WTC11 (cell line): ENCODE measurements around the gene SHROOM3. TPM values are rescaled to one million over a fixed set of nuclear protein-coding genes. Genes with fewer than 3 reads are reported as not detected.

ENCODE experiments used
- ATAC-seq: fragments of 200-7000 bp; cut with Tn5 transposase; 2 replicates; pipeline ENCODE4 v1.10.0; 2021; ENCODE audit warnings: mild to moderate bottlenecking, moderate library complexity
- CTCF ChIA-PET: fragments of 300-600 bp; sonication (Branson Sonifier 250); formaldehyde crosslinking; loops from one replicate; lab custom pipeline; 2021; ENCODE audit warnings: antibody characterized with exemption; lab: Charles Lee
- POLR2A ChIA-PET: fragments of 350-600 bp; sonication (Branson Sonifier 250); formaldehyde crosslinking; loops from one replicate; lab custom pipeline; 2021; ENCODE audit warnings: antibody characterized with exemption; lab: Charles Lee
- DNase-seq: peaks from one replicate; pipeline ENCODE4 v3.0.0; 2021; ENCODE audit warnings: low spot score
- H3K27ac Mint-ChIP-seq: 2 replicates; pipeline ENCODE4 v1.8.0; 2021; ENCODE audit warnings: mixed read lengths
- H3K27me3 Mint-ChIP-seq: 2 replicates; pipeline ENCODE4 v1.8.0; 2021; ENCODE audit warnings: low read depth, mild to moderate bottlenecking, moderate library complexity, mixed read lengths
- H3K36me3 Mint-ChIP-seq: 2 replicates; pipeline ENCODE4 v1.8.0; 2021; ENCODE audit warnings: mixed read lengths
- H3K4me1 Mint-ChIP-seq: 2 replicates; pipeline ENCODE4 v1.8.0; 2022; ENCODE audit warnings: mixed read lengths
- H3K4me3 Mint-ChIP-seq: 2 replicates; pipeline ENCODE4 v1.8.0; 2021; ENCODE audit warnings: mild to moderate bottlenecking, moderate library complexity, mixed read lengths
- H3K9me3 Mint-ChIP-seq: 2 replicates; pipeline ENCODE4 v1.8.0; 2021; ENCODE audit warnings: mixed read lengths
- ATF1 ChIP-seq: sonication (generic); formaldehyde crosslinking; IDR thresholded peaks from 2 replicates; pipeline ENCODE4 v1.8.1; 2023; ENCODE audit warnings: mild to moderate bottlenecking, moderate library complexity, missing genetic modification reagents
- CBFB ChIP-seq: sonication (generic); formaldehyde crosslinking; IDR thresholded peaks from 2 replicates; pipeline ENCODE4 v1.8.1; 2022; ENCODE audit warnings: mild to moderate bottlenecking, low read depth, missing genetic modification reagents
- IRF2 ChIP-seq: sonication (generic); formaldehyde crosslinking; IDR thresholded peaks from 2 replicates; pipeline ENCODE4 v1.8.0; 2022; ENCODE audit warnings: low read depth, missing genetic modification reagents, borderline replicate concordance
- KAT7 ChIP-seq: sonication (generic); formaldehyde crosslinking; IDR thresholded peaks from 2 replicates; pipeline ENCODE4 v1.8.1; 2023; ENCODE audit warnings: missing genetic modification reagents, mild to moderate bottlenecking, borderline replicate concordance
- NFYB ChIP-seq: sonication (generic); formaldehyde crosslinking; conservative IDR thresholded peaks from 2 replicates; pipeline ENCODE4 v1.8.0; 2022; ENCODE audit warnings: low read depth, missing genetic modification reagents
- NR3C1 ChIP-seq: sonication (generic); formaldehyde crosslinking; conservative IDR thresholded peaks from 2 replicates; pipeline ENCODE4 v1.8.1; 2023; ENCODE audit warnings: low read depth, mild to moderate bottlenecking, missing genetic modification reagents
- OVOL2 ChIP-seq: fragments of 250-450 bp; sonication (Bioruptor Pico); IDR thresholded peaks from 2 replicates; pipeline ENCODE4 v1.9.0; 2021; ENCODE audit warnings: mild to moderate bottlenecking, borderline replicate concordance
- RELA ChIP-seq: sonication (generic); formaldehyde crosslinking; IDR thresholded peaks from 2 replicates; pipeline ENCODE4 v1.8.1; 2022; ENCODE audit warnings: missing genetic modification reagents, mild to moderate bottlenecking, borderline replicate concordance
- SOX15 ChIP-seq: fragments of 250-450 bp; sonication (Bioruptor Pico); IDR thresholded peaks from 2 replicates; pipeline ENCODE4 v1.9.0; 2021; ENCODE audit warnings: mild to moderate bottlenecking
- SP1 ChIP-seq: sonication (generic); formaldehyde crosslinking; conservative IDR thresholded peaks from 2 replicates; pipeline ENCODE4 v1.8.1; 2022; ENCODE audit warnings: missing genetic modification reagents
- TP53 ChIP-seq: sonication (generic); formaldehyde crosslinking; IDR thresholded peaks from 2 replicates; pipeline ENCODE4 v1.8.1; 2023; ENCODE audit warnings: mild to moderate bottlenecking, missing genetic modification reagents
- ZBTB21 ChIP-seq: sonication (generic); formaldehyde crosslinking; IDR thresholded peaks from 2 replicates; pipeline ENCODE4 v1.8.1; 2023; ENCODE audit warnings: mild to moderate bottlenecking, missing genetic modification reagents, borderline replicate concordance
- ZNF121 ChIP-seq: sonication (generic); formaldehyde crosslinking; IDR thresholded peaks from 2 replicates; pipeline ENCODE4 v1.8.0; 2023; ENCODE audit warnings: missing genetic modification reagents
- ZNF219 ChIP-seq: sonication (generic); formaldehyde crosslinking; IDR thresholded peaks from 2 replicates; pipeline ENCODE4 v1.8.0; 2023; ENCODE audit warnings: missing genetic modification reagents, mild to moderate bottlenecking, borderline replicate concordance
- ZNF317 ChIP-seq: sonication (generic); formaldehyde crosslinking; IDR thresholded peaks from 2 replicates; pipeline ENCODE4 v1.8.1; 2023; ENCODE audit warnings: low read depth, mild to moderate bottlenecking, moderate library complexity, missing genetic modification reagents, borderline replicate concordance
- ZNF423 ChIP-seq: fragments of 250-450 bp; sonication (Bioruptor Pico); IDR thresholded peaks from 2 replicates; pipeline ENCODE4 v2.1.2; 2022; ENCODE audit warnings: mild to moderate bottlenecking, moderate library complexity
- ZNF671 ChIP-seq: fragments of 250-450 bp; sonication (Bioruptor Pico); IDR thresholded peaks from 2 replicates; pipeline ENCODE4 v1.8.0; 2021; ENCODE audit warnings: mild to moderate bottlenecking
- total RNA-seq: library from RNA; stranded (reverse); gene quantifications from 3 replicates; pipeline ENCODE4 v1.2.3, GENCODE V29; 2021
- TF ChIP-seq, protein P1 (sequence below): fragments of 250-450 bp; sonication (Bioruptor Pico); IDR thresholded peaks from 2 replicates; pipeline ENCODE4 v1.8.0; 2021; ENCODE audit warnings: mild to moderate bottlenecking
- TF ChIP-seq, protein P2 (sequence below): fragments of 250-450 bp; sonication (Bioruptor Pico); conservative IDR thresholded peaks from 2 replicates; pipeline ENCODE4 v1.9.0; 2021; ENCODE audit warnings: mild to moderate bottlenecking
- TF ChIP-seq, protein P3 (sequence below): sonication (generic); formaldehyde crosslinking; IDR thresholded peaks from 2 replicates; pipeline ENCODE4 v1.8.0; 2022; ENCODE audit warnings: mild to moderate bottlenecking, missing genetic modification reagents

Gene SHROOM3
- total RNA-seq, 1 experiment from 2014 or later, result 71.9 TPM

DNA sequence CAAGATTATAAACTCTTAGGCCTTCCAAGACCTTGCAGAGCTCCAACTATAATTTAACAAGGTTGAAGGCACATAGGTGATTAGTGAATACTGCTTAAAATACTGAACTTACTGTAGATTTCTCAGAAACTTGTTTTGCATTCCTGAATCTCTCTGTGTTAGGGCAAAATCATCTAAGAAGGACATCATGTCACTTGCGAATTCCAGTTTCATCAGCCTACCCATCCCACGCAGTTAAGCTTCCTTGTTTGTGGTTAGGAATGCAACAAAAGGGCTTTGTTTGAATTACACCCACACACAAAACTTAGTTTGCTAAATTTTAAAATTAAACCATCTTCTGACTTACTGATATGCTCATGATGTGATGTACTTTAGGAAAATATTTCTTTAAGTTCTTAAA, 288.9 kb downstream of the SHROOM3 start:
- H3K27me3 Mint-ChIP-seq, result no peaks in the 10 kb centered on the region
- CTCF ChIA-PET, result no interaction called here
- POLR2A ChIA-PET, result interaction anchor here (0.6 to 1.3 kb wide), 2 partner anchors 17 to 35 kb away, joined by 3 read pairs; no protein-coding TSS in a partner anchor
- ATAC-seq (no peak), DNase-seq (no peak)
- 0 out of 2 replicates have a peak, but pooled peaks cover 2% of the 10 kb centered on the region for H3K9me3 Mint-ChIP-seq
- peaks cover 8% of the 10 kb centered on the region for H3K36me3 Mint-ChIP-seq
- H3K4me1 Mint-ChIP-seq, result peaks cover 63% of the 10 kb centered on the region
- no peak overlapping the region for H3K27ac Mint-ChIP-seq
- no peak overlapping the region for H3K4me3 Mint-ChIP-seq
- TF ChIP-seq ZNF423 (CRISPR knock-in tag), result no peak
- TF ChIP-seq NR3C1, result no peak
- no peak for TF ChIP-seq TP53
- TF ChIP-seq, protein P1, sequence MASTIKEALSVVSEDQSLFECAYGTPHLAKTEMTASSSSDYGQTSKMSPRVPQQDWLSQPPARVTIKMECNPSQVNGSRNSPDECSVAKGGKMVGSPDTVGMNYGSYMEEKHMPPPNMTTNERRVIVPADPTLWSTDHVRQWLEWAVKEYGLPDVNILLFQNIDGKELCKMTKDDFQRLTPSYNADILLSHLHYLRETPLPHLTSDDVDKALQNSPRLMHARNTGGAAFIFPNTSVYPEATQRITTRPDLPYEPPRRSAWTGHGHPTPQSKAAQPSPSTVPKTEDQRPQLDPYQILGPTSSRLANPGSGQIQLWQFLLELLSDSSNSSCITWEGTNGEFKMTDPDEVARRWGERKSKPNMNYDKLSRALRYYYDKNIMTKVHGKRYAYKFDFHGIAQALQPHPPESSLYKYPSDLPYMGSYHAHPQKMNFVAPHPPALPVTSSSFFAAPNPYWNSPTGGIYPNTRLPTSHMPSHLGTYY (CRISPR knock-in tag), result no peak
- TF ChIP-seq ZNF317 (CRISPR knock-in tag), result no peak
- TF ChIP-seq RELA, result no peak
- TF ChIP-seq, protein P2, sequence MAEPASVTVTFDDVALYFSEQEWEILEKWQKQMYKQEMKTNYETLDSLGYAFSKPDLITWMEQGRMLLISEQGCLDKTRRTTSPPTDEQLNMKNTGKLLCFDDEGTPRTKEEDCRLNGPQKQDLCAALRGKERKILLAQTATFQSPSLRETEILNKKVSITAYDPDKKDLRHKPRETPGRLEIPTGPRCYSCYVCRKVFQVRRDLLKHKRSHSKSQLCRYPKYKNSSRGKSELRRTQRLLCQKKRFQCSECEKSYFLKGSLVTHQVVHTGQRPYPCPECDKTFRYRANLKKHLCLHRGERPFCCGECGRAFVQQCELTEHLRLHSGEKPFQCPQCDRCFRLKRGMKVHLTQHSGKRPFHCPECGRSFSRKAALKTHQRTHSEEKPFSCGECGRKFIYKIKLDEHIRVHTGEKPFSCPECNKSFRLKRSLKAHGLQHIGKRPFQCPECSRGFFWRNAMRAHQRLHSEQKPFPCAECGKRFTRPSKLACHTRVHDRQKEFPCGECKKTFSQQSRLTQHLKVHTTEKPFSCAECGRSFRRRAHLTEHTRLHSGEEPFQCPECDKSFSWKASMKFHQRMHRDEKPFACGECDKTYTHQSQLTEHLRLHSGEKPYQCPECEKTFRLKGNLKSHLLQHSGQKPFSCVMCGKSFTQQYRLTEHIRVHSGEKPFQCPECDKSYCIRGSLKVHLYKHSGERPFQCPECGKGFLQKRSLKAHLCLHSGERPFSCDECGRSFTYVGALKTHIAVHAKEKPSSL (CRISPR knock-in tag), result no peak
- no peak for TF ChIP-seq ZNF219 (CRISPR knock-in tag)
- no peak for TF ChIP-seq KAT7
- TF ChIP-seq CBFB, result no peak
- no peak for TF ChIP-seq ATF1
- TF ChIP-seq IRF2 (CRISPR knock-in tag), result no peak
- no peak for TF ChIP-seq ZBTB21 (CRISPR knock-in tag)
- TF ChIP-seq, protein P3, sequence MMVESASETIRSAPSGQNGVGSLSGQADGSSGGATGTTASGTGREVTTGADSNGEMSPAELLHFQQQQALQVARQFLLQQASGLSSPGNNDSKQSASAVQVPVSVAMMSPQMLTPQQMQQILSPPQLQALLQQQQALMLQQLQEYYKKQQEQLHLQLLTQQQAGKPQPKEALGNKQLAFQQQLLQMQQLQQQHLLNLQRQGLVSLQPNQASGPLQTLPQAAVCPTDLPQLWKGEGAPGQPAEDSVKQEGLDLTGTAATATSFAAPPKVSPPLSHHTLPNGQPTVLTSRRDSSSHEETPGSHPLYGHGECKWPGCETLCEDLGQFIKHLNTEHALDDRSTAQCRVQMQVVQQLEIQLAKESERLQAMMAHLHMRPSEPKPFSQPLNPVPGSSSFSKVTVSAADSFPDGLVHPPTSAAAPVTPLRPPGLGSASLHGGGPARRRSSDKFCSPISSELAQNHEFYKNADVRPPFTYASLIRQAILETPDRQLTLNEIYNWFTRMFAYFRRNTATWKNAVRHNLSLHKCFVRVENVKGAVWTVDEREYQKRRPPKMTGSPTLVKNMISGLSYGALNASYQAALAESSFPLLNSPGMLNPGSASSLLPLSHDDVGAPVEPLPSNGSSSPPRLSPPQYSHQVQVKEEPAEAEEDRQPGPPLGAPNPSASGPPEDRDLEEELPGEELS (CRISPR knock-in tag), result no peak
- no peak for TF ChIP-seq SOX15 (CRISPR knock-in tag)
- TF ChIP-seq OVOL2 (CRISPR knock-in tag), result no peak
- TF ChIP-seq ZNF121 (CRISPR knock-in tag), result no peak

DNA sequence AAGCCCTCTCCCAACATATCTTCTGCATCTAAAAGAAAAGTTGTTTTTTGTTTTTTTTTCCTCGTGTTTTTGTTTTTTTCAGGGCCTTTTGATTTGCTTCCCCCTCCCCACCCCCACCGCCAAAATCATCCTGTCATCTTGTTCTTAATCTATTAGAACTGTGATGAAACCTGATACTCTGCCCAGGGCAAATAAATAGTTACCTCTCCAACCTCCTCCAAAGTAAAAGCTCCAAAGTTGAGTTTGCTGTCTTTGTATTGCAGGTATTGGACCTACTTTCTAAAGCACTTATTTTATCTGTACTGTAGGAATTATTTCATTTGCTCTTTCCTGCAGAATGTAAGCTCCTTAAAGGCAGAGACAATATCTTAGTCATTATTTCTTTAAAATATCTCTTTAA, 290.0 kb downstream of the SHROOM3 start:
- ATAC-seq, result no peak
- no peaks in the 10 kb centered on the region for H3K27me3 Mint-ChIP-seq
- no peak overlapping the region for H3K4me3 Mint-ChIP-seq
- H3K36me3 Mint-ChIP-seq, result peaks cover 8% of the 10 kb centered on the region
- H3K4me1 Mint-ChIP-seq, result peaks cover 62% of the 10 kb centered on the region
- DNase-seq, result no peak
- ChIA-PET CTCF (no interaction called here), POLR2A (no interaction called here)
- TF ChIP-seq SP1 (no peak), NFYB (CRISPR knock-in tag) (no peak), ZNF671 (CRISPR knock-in tag) (no peak)
- TF ChIP-seq, protein P3 (CRISPR knock-in tag), result no peak
- H3K27ac Mint-ChIP-seq, result no peak overlapping the region
- H3K9me3 Mint-ChIP-seq, result 0 out of 2 replicates have a peak, but pooled peaks cover 2% of the 10 kb centered on the region
